ENCODE results near the gene ACTN4. TPM values are rescaled to one million over a fixed set of nuclear protein-coding genes. Genes with fewer than 3 reads are reported as not detected.

ACTN4 gene
- total RNA-seq, 1 experiment from 2014 or later = 3,297 TPM

GRCh38 chr19:38665219-38665931 lies 17.9 kb downstream of the ACTN4 start:
- POLR2A ChIA-PET = interaction anchor here (0.6 to 3.7 kb wide), 6 partner anchors 16 to 60 kb away, joined by 3 to 23 read pairs (median 6); partner anchors contain the start of gene ACTN4
- peaks cover 100% of the 10 kb centered on the region for H3K4me1 ChIP-seq (ENCODE audit: control insufficient read depth, insufficient read depth, low read length)
- in situ Hi-C loops (cut with HindIII; ENCODE audit: low pct_unique_long_range_greater_than_20kb, low sequenced_read_pairs) (loop anchor here (25.0 kb wide), 2 partner anchors 1122 to 1672 kb away; partner anchors contain the start of genes C19orf47, LEUTX and PLD3), intact Hi-C loops (cut with micrococcal nuclease; ENCODE audit: unreplicated experiment) (no loop called here)
- no peaks in the 10 kb centered on the region for H3K27me3 ChIP-seq (ENCODE audit: control insufficient read depth, insufficient read depth, low read length)
- ATAC-seq (no peak), DNase-seq (ENCODE audit: low read depth, low spot score) (no peak)
- no TSS peak for BruUV-seq (replicated peaks)
- H3K9me3 ChIP-seq (ENCODE audit: control insufficient read depth, insufficient read depth, low read depth, low read length) = no peaks in the 10 kb centered on the region
- peak overlapping the region; percentile 96 for H3K27ac ChIP-seq (ENCODE audit: low read length)
- peaks cover 16% of the 10 kb centered on the region for H3K36me3 ChIP-seq (ENCODE audit: control insufficient read depth, insufficient read depth, low read length)
- CTCF ChIA-PET = interaction anchor here (0.6 to 0.8 kb wide), 2 partner anchors 31 to 118 kb away, joined by 4 to 5 read pairs; no protein-coding TSS in a partner anchor
- TF ChIP-seq TCF7L2 (IDR thresholded peaks at IDR 0.05; ENCODE audit: low read depth, low read length) = no peak
- no peak for TF ChIP-seq POLR2AphosphoS5 (IDR thresholded peaks at IDR 0.05; ENCODE audit: low read depth, low read length)
- no peak for TF ChIP-seq REST (IDR thresholded peaks at IDR 0.05; ENCODE audit: insufficient read depth in 1 of 2, low read depth in 2 of 2, low read length in 1 of 2)
- no peak overlapping the region; a peak in 1 of 4 replicates for H3K4me3 ChIP-seq (ENCODE audit: low read depth in 2 of 2, low read length in 2 of 2)

DNA sequence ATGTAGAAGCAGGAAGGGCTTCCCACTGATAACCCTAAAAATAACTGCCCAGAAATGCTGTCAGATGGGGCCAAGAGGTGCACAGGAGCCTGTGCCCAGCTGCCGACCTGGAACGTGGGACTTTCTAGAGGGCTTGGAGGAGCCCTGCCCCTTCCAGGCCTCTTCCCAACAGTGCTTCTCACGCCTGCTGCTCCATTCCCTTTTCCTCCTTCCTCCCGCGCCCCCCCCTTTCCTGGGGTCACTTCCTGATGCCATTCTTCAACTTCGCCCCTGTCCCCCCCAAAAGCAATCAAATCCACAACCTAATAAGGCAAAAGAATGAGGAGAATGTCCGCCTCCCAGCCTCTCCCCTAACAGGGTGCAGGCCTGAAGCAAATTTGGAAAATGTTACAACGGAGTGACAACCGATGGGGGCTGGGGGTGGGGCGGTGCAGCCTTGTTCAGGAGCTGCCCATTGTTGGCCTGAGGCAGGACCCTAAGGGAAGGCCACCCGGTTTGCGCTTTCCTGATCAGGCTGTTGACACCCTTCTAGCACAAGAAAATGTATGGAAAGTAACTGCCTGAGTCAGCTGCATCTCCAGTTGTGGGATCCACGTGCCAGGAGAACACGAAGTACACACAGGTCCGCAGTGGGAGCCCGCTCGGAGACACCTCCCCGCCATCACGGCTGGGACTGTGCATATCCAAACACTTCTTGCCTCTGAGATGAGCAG lies 18.7 kb downstream of the ACTN4 start:
- ATAC-seq (peak; percentile 17), DNase-seq (ENCODE audit: low read depth, low spot score) (no peak)
- no peak for TF ChIP-seq REST (IDR thresholded peaks at IDR 0.05; ENCODE audit: insufficient read depth in 1 of 2, low read depth in 2 of 2, low read length in 1 of 2)
- H3K4me3 ChIP-seq (ENCODE audit: low read depth in 2 of 2, low read length in 2 of 2) = peak overlapping the region in 1 of 2 experiments; percentile 12; a peak in 1 of 4 replicates
- ChIA-PET POLR2A (interaction anchor here (0.6 to 2.0 kb wide), 9 partner anchors 10 to 1320 kb away, joined by 3 to 11 read pairs (median 6); no protein-coding TSS in a partner anchor), CTCF (interaction anchor here (1.4 kb wide), 1 partner anchor 1656 kb away, joined by 4 read pairs; no protein-coding TSS in a partner anchor)
- no peaks in the 10 kb centered on the region for H3K27me3 ChIP-seq (ENCODE audit: control insufficient read depth, insufficient read depth, low read length)
- no peaks in the 10 kb centered on the region for H3K9me3 ChIP-seq (ENCODE audit: control insufficient read depth, insufficient read depth, low read depth, low read length)
- H3K36me3 ChIP-seq (ENCODE audit: control insufficient read depth, insufficient read depth, low read length) = peaks cover 15% of the 10 kb centered on the region
- in situ Hi-C loops (cut with HindIII; ENCODE audit: low pct_unique_long_range_greater_than_20kb, low sequenced_read_pairs) = loop anchor here (25.0 kb wide), 2 partner anchors 1121 to 1671 kb away; partner anchors contain the start of genes C19orf47, LEUTX and PLD3
- BruUV-seq (replicated peaks) = no TSS peak
- H3K27ac ChIP-seq (ENCODE audit: low read length) = peak overlapping the region; percentile 96
- H3K4me1 ChIP-seq (ENCODE audit: control insufficient read depth, insufficient read depth, low read length) = peaks cover 100% of the 10 kb centered on the region
- intact Hi-C loops (cut with micrococcal nuclease; ENCODE audit: unreplicated experiment) = no loop called here

All from Panc1 (cell line).